GM23338 (cell line): ENCODE measurements around the gene HDAC10. TPM values are rescaled to one million over a fixed set of nuclear protein-coding genes. Genes with fewer than 3 reads are reported as not detected.

ENCODE experiments used
- ATAC-seq: fragments of 200-7000 bp; cut with Tn5 transposase; 3 replicates; pipeline ENCODE4 v1.9.1; 2020
- DNase-seq: peaks from one replicate; pipeline ENCODE4 v3.0.0-alpha.2; 2015; ENCODE audit warnings: low spot score
- H2AFZ ChIP-seq: fragments of 200-600 bp; sonication (generic); 2 replicates; pipeline ENCODE4 v1.8.0; 2016; ENCODE audit warnings: antibody characterized with exemption, mild to moderate bottlenecking, moderate library complexity
- H3F3A ChIP-seq: fragments of 200-600 bp; sonication (generic); replicated peaks from 2 replicates; pipeline ENCODE4 v1.8.0; 2017; ENCODE audit warnings: antibody characterized with exemption, mixed run types, low read depth
- H3K27ac ChIP-seq: fragments of 200-600 bp; sonication (generic); 2 replicates; pipeline ENCODE4 v1.6.1; 2016; ENCODE audit warnings: low read depth
- H3K27me3 ChIP-seq: fragments of 200-600 bp; sonication (generic); 2 replicates; pipeline ENCODE4 v1.8.0; 2016; ENCODE audit warnings: mild to moderate bottlenecking, mixed run types, moderate library complexity; ENCODE audit not compliant: insufficient read depth
- H3K36me3 ChIP-seq: fragments of 200-600 bp; sonication (generic); 2 replicates; pipeline ENCODE4 v1.8.0; 2016; ENCODE audit warnings: mild to moderate bottlenecking; ENCODE audit not compliant: insufficient read depth
- H3K4me1 ChIP-seq: fragments of 200-600 bp; sonication (generic); 2 replicates; pipeline ENCODE4 v1.8.0; 2016; ENCODE audit warnings: mild to moderate bottlenecking, moderate library complexity; ENCODE audit not compliant: insufficient read depth
- H3K4me2 ChIP-seq: fragments of 200-600 bp; sonication (generic); 2 replicates; pipeline ENCODE4 v1.7.1; 2017; ENCODE audit warnings: mixed run types
- H3K4me3 ChIP-seq: fragments of 200-600 bp; sonication (generic); 2 replicates; pipeline ENCODE4 v1.6.1; 2016; ENCODE audit warnings: mixed run types
- H3K79me2 ChIP-seq: fragments of 200-600 bp; sonication (generic); replicated peaks from 2 replicates; pipeline ENCODE4 v1.8.0; 2017; ENCODE audit warnings: mild to moderate bottlenecking; ENCODE audit not compliant: insufficient read depth
- H3K9me2 ChIP-seq: fragments of 200-600 bp; sonication (generic); 2 replicates; pipeline ENCODE4 v1.8.0; 2017; ENCODE audit not compliant: insufficient read depth
- H4K20me1 ChIP-seq: fragments of 200-600 bp; sonication (generic); replicated peaks from 2 replicates; pipeline ENCODE4 v1.8.0; 2017; ENCODE audit warnings: mild to moderate bottlenecking; ENCODE audit not compliant: insufficient read depth
- H3K27ac Mint-ChIP-seq: 2 replicates; pipeline ENCODE4 v1.8.0; 2020; ENCODE audit warnings: inconsistent platforms, mild to moderate bottlenecking, moderate library complexity, mixed read lengths
- H3K27me3 Mint-ChIP-seq: 3 replicates; pipeline ENCODE4 v1.8.0; 2022; ENCODE audit warnings: low read depth, mild to moderate bottlenecking, moderate library complexity, mixed read lengths, inconsistent platforms; ENCODE audit not compliant: insufficient read depth, poor library complexity
- H3K36me3 Mint-ChIP-seq: 3 replicates; pipeline ENCODE4 v1.8.0; 2021; ENCODE audit warnings: low read depth, mild to moderate bottlenecking, inconsistent platforms, moderate library complexity, mixed read lengths
- H3K4me1 Mint-ChIP-seq: 3 replicates; pipeline ENCODE4 v1.8.0; 2020; ENCODE audit warnings: mild to moderate bottlenecking, inconsistent platforms, mixed read lengths
- H3K4me3 Mint-ChIP-seq: 3 replicates; pipeline ENCODE4 v1.8.0; 2021; ENCODE audit warnings: moderate library complexity, mild to moderate bottlenecking, inconsistent platforms, mixed read lengths
- H3K9me3 Mint-ChIP-seq: 3 replicates; pipeline ENCODE4 v1.8.0; 2020; ENCODE audit warnings: moderate library complexity, mild to moderate bottlenecking, inconsistent platforms, mixed read lengths
- CREB1 ChIP-seq: fragments of 250-450 bp; sonication (Bioruptor Pico); IDR thresholded peaks from 2 replicates; pipeline ENCODE4 v1.5.0; 2020; ENCODE audit warnings: low read depth, mild to moderate bottlenecking, moderate library complexity
- JUNB ChIP-seq: IDR thresholded peaks from one replicate; pipeline ENCODE4 v1.6.1; 2016; ENCODE audit warnings: antibody characterized with exemption; ENCODE audit not compliant: unreplicated experiment
- NANOG ChIP-seq: IDR thresholded peaks from 2 replicates; pipeline ENCODE4 v1.6.1; 2016; ENCODE audit warnings: antibody characterized with exemption, borderline replicate concordance
- POLR2AphosphoS5 ChIP-seq: IDR thresholded peaks from 2 replicates; pipeline ENCODE4 v1.6.1; 2016; ENCODE audit warnings: antibody characterized with exemption, low read depth
- REST ChIP-seq: IDR thresholded peaks from one replicate; pipeline ENCODE4 v1.6.1; 2018; ENCODE audit warnings: antibody characterized with exemption; ENCODE audit not compliant: unreplicated experiment
- STAT1 ChIP-seq: IDR thresholded peaks from one replicate; pipeline ENCODE4 v1.6.1; 2016; ENCODE audit warnings: antibody characterized with exemption; ENCODE audit not compliant: unreplicated experiment
- ZNF114 ChIP-seq: fragments of 250-450 bp; sonication (Bioruptor Pico); IDR thresholded peaks from 2 replicates; pipeline ENCODE4 v1.5.0; 2020; ENCODE audit warnings: mild to moderate bottlenecking, moderate library complexity
- ZNF331 ChIP-seq: fragments of 250-450 bp; sonication (Bioruptor Pico); IDR thresholded peaks from 2 replicates; pipeline ENCODE4 v1.5.0; 2020; ENCODE audit warnings: low read depth, mild to moderate bottlenecking, moderate library complexity
- polyA plus RNA-seq: library from polyadenylated mRNA; unstranded; fragments of >200 nt; fragmentation: Nextera tagmentation; extraction: Ambion mirVana; gene quantifications from 2 replicates; pipeline ENCODE4 v1.2.1, GENCODE V29; 2016
- total RNA-seq: library from RNA; depleted of rRNA; stranded (reverse); fragments of >200 nt; shearing (Covaris generic); gene quantifications from 2 replicates; pipeline ENCODE4 v1.2.3, GENCODE V29; 2014
- TF ChIP-seq, protein P1 (sequence below): IDR thresholded peaks from 2 replicates; pipeline ENCODE4 v1.6.1; 2016; ENCODE audit warnings: antibody characterized with exemption
- TF ChIP-seq, protein P2 (sequence below), 2 experiments: fragments of 200-600 bp in 1 of 2; sonication (generic) in 1 of 2; conservative IDR thresholded peaks; 2 replicates each; pipeline versions ENCODE4 v1.5.1 to v1.6.1; 2016 to 2017; ENCODE audit warnings: antibody characterized with exemption in 2 of 2, low read depth in 2 of 2, mild to moderate bottlenecking in 2 of 2, moderate library complexity in 1 of 2

HDAC10 gene
- total and polyA plus RNA-seq, 2 experiments from 2014 or later, result 4.1 to 41.9 TPM

- no peaks in the 10 kb centered on the region for H3F3A ChIP-seq
- H3K27me3 Mint-ChIP-seq, result peaks cover 5% of the 10 kb centered on the region
- no peak for ATAC-seq
- H3K79me2 ChIP-seq, result no peaks in the 10 kb centered on the region
- no peak overlapping the region for H3K4me3 ChIP-seq
- no peak overlapping the region for H3K4me3 Mint-ChIP-seq
- no peaks in the 10 kb centered on the region for H4K20me1 ChIP-seq
- no peak overlapping the region for H3K27ac Mint-ChIP-seq
- no peak overlapping the region for H2AFZ ChIP-seq
- H3K36me3 Mint-ChIP-seq, result peaks cover 27% of the 10 kb centered on the region
- no peaks in the 10 kb centered on the region for H3K4me1 ChIP-seq
- no peaks in the 10 kb centered on the region for H3K9me3 Mint-ChIP-seq
- H3K27me3 ChIP-seq, result no peaks in the 10 kb centered on the region
- no peaks in the 10 kb centered on the region for H3K4me1 Mint-ChIP-seq
- TF ChIP-seq NANOG, result no peak
- TF ChIP-seq JUNB, result no peak
- TF ChIP-seq STAT1, result no peak
- no peak for TF ChIP-seq ZNF331 (CRISPR knock-in tag)
- no peak for TF ChIP-seq REST
- TF ChIP-seq, protein P1, sequence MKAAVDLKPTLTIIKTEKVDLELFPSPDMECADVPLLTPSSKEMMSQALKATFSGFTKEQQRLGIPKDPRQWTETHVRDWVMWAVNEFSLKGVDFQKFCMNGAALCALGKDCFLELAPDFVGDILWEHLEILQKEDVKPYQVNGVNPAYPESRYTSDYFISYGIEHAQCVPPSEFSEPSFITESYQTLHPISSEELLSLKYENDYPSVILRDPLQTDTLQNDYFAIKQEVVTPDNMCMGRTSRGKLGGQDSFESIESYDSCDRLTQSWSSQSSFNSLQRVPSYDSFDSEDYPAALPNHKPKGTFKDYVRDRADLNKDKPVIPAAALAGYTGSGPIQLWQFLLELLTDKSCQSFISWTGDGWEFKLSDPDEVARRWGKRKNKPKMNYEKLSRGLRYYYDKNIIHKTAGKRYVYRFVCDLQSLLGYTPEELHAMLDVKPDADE, result no peak
- no peak for TF ChIP-seq POLR2AphosphoS5
- TF ChIP-seq ZNF114 (CRISPR knock-in tag), result no peak
- TF ChIP-seq, protein P2, sequence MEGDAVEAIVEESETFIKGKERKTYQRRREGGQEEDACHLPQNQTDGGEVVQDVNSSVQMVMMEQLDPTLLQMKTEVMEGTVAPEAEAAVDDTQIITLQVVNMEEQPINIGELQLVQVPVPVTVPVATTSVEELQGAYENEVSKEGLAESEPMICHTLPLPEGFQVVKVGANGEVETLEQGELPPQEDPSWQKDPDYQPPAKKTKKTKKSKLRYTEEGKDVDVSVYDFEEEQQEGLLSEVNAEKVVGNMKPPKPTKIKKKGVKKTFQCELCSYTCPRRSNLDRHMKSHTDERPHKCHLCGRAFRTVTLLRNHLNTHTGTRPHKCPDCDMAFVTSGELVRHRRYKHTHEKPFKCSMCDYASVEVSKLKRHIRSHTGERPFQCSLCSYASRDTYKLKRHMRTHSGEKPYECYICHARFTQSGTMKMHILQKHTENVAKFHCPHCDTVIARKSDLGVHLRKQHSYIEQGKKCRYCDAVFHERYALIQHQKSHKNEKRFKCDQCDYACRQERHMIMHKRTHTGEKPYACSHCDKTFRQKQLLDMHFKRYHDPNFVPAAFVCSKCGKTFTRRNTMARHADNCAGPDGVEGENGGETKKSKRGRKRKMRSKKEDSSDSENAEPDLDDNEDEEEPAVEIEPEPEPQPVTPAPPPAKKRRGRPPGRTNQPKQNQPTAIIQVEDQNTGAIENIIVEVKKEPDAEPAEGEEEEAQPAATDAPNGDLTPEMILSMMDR (conservative IDR thresholded peaks at IDR 0.05; ENCODE audit: low read depth in 2 of 2), result no peak
- H3K4me2 ChIP-seq, result no peak overlapping the region
- no peak overlapping the region for H3K27ac ChIP-seq
- DNase-seq, result no peak
- H3K36me3 ChIP-seq, result no peaks in the 10 kb centered on the region
- H3K9me2 ChIP-seq, result no peaks in the 10 kb centered on the region
Measured at GRCh38 chr22:50285568-50286229, 34.6 kb upstream of the HDAC10 start.

DNA sequence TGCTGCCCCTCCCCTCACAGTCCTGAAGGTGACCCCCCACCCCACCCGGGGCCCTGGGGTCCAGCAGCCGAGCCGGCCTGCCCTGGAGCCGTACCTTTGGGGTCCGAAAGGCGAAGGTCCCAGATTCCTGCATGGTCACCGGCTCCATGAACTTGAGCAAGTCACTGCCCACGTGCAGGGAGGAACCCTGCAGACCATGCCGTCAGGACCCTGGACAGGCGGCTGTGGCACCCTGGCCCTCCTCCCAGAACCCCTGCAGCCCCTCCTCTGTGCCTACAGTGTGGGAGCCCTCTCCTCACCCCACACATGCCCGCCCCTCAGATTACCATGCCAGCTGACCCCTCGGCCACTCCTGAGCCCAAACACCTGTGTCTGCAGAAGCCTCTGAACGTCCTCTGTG lies 33.4 kb upstream of the HDAC10 start:
- H3K9me3 Mint-ChIP-seq, result no peaks in the 10 kb centered on the region
- Histone ChIP-seq H4K20me1 (no peaks in the 10 kb centered on the region), H3K36me3 (no peaks in the 10 kb centered on the region)

More for the DNA sequence above, 33.4 kb upstream of the HDAC10 start:
- H3K27ac ChIP-seq, result no peak overlapping the region
- no peak overlapping the region for H3K4me3 ChIP-seq
- no peaks in the 10 kb centered on the region for H3K4me1 ChIP-seq
- Mint-ChIP-seq H3K4me3 (no peak overlapping the region), H3K36me3 (peaks cover 32% of the 10 kb centered on the region), H3K4me1 (no peaks in the 10 kb centered on the region), H3K27ac (no peak overlapping the region), H3K27me3 (peaks cover 5% of the 10 kb centered on the region)
- H3K9me2 ChIP-seq, result no peaks in the 10 kb centered on the region
- DNase-seq (no peak), ATAC-seq (no peak)
- no peak overlapping the region for H3K4me2 ChIP-seq
- H3K79me2 ChIP-seq, result no peaks in the 10 kb centered on the region
- no peak for TF ChIP-seq CREB1 (CRISPR knock-in tag)
- peak; percentile 13 for TF ChIP-seq REST
- H2AFZ ChIP-seq, result no peak overlapping the region
- H3K27me3 ChIP-seq, result no peaks in the 10 kb centered on the region
- no peaks in the 10 kb centered on the region for H3F3A ChIP-seq
